AG09309 (cell line): ENCODE data around the gene IL1RAPL1.
"Not testable (repeated sequence)": the region's sequence is repeated elsewhere in the genome, so short reads cannot be mapped to it uniquely, and the experiment has no call there.

Experiments
- DNase-seq: peaks from one replicate; pipeline ENCODE4 v3.0.0-alpha.2; 2010; ENCODE audit warnings: low read depth
- H3K4me3 ChIP-seq: 2 replicates; pipeline ENCODE4 v1.5.1; 2011; ENCODE audit warnings: mild to moderate bottlenecking, low read depth, low read length, moderate library complexity; ENCODE audit not compliant: control insufficient read depth
- CTCF ChIP-seq: IDR thresholded peaks from 2 replicates; pipeline ENCODE4 v1.5.1; 2011; ENCODE audit warnings: mild to moderate bottlenecking, low read depth, low read length, inconsistent platforms; ENCODE audit not compliant: insufficient read depth, control insufficient read depth; ENCODE audit errors: missing control alignments

The IL1RAPL1 gene

DNA sequence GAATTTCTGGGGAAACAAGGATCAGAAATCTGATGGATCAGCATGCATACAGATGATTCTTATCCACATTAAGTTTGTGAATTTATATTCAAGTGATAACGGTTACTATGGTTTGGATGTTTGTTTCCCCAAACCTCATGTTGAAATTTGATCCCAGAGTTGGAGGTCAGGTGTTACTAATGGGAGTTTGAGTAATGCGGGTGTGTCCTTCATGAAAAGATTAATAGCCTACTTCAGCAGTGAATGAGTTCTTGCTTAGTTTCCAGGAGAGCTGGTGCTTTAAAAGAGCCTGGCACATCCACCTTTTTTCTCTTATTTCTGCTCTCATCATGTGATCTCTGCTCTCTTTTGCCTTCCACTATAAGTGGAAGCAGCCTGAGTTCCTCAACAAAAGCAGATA, 712.4 kb downstream of the IL1RAPL1 start:
- DNase-seq: no peak
- TF ChIP-seq CTCF: no peak
- no peak overlapping the region for H3K4me3 ChIP-seq

GRCh38 chrX:29308726-29309125, 721.5 kb downstream of the IL1RAPL1 start:
- no peak for TF ChIP-seq CTCF
- H3K4me3 ChIP-seq: no peak overlapping the region
- DNase-seq: no peak

GRCh38 chrX:29315931-29316330, 728.7 kb downstream of the IL1RAPL1 start:
- no peak overlapping the region for H3K4me3 ChIP-seq
- no peak for DNase-seq

DNA sequence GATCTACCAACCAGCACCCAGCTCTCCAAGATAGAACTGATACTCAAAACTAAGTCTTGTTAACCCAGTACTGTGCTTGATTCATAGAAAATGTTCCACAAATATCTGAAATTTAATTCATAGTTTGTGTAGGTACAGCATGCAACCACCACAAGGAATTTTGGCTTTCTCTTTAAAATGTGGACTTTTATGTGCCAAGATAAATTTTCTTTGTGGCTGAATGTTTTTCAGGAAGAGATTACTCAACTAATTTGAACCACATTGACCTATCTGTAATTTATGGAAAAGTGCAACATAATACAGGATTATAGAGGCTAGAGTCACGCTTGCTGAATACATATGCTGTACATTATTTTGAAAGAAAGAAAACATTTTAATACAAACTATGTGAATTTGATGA, 730.8 kb downstream of the IL1RAPL1 start:
- H3K4me3 ChIP-seq: no peak overlapping the region
- DNase-seq: no peak
- TF ChIP-seq CTCF: no peak

More at GRCh38 chrX:29315931-29316330, 728.7 kb downstream of the IL1RAPL1 start:
- TF ChIP-seq CTCF: no peak

- DNase-seq, H3K4me3 ChIP-seq: not testable (repeated sequence)
Observed at GRCh38 chrX:29332429-29332828, 745.2 kb downstream of the IL1RAPL1 start.

GRCh38 chrX:29333091-29333490, 745.8 kb downstream of the IL1RAPL1 start:
- not testable (repeated sequence) for DNase-seq, H3K4me3 ChIP-seq

DNA sequence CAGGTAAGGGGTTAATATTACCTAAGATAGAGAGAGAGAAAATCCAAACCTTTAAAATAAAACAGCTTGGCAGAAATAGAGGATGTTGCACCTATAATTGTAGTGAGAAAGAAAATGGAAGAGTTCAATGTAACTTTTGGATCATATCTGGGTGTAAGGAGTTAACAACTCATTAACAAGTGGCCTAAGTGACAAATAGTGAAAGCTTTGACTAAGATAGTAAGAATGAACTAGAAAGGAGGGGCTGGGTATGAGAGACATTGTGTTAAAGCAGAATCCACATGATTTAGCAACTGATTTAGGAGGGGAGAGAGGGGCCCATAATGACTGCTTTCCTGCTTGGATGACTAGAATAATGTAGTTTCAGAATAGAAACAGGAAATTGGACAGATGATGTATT, 761.0 kb downstream of the IL1RAPL1 start:
- DNase-seq: no peak
- no peak overlapping the region for H3K4me3 ChIP-seq
- TF ChIP-seq CTCF: no peak

DNA sequence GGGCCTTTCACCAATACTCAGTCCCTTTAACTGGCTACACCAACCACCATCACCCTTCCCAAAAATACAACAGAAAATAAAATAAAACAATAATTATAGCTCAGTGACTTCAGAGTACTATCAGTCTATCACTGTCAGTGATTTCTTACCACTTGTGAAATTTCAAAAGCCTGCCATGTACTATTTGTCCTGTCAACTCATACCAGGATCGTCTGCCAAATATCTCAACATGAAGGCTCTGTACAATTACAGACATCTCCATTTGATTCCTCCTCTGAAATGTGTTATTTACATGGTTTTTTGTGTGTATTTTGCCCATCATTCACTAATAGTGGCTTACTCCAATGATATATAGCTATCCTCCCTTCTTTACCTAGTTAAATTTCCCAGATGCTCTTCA, 772.0 kb downstream of the IL1RAPL1 start:
- DNase-seq: no peak
- H3K4me3 ChIP-seq: no peak overlapping the region
- no peak for TF ChIP-seq CTCF

- H3K4me3 ChIP-seq, DNase-seq: not testable (repeated sequence)
Observed at GRCh38 chrX:29374765-29375164, 787.5 kb downstream of the IL1RAPL1 start.
